Measurements from ENCODE around the gene SPRR1A.

The SPRR1A gene

DNA sequence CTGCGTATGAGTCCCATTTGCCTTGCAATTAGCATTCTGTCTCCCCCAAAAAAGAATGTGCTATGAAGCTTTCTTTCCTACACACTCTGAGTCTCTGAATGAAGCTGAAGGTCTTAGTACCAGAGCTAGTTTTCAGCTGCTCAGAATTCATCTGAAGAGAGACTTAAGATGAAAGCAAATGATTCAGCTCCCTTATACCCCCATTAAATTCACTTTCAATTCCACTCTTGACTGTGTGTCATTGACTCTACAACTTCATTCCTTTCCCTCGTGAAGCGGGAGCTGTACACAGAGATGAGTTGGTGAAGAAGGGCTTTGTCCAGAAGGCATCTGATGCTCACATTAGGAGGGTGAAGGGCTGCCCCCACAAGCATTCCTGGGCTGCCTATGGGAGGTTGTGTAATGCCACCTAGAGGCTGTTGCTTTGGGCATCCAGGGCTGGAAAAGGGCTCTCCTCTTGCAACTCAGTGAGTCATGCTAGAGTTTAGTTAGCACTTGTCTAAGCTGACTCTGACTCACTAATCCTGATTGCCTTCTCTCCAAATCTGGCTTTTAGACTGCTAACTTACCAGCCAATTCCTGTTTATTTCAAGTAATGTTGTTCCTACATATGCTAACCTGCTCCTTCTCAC, 48.9 kb downstream of the SPRR1A start:
- no peak for DNase-seq

DNA sequence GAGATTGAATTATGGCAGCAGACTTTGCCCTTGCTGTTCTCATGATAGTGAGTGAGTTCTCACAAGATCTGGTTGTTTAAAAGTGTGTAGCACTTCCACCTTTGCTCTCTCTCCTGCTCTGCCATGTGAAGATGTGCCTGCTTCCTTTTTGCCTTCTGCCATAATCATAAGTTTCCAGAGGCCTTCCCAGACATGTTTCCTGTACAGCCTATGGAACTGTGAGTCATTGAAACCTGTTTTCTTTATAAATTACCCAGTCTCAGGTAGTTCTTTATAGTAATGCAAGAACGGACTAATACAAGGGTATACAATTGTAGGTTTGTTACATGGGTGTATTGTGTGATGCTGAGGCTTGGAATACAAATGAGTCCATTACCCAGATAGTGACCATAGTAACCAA, 51.3 kb downstream of the SPRR1A start:
- no peak for DNase-seq
